Cardiac septum (tissue), 1 donor: ENCODE measurements around the gene NFIB. TPM values are rescaled to one million over a fixed set of nuclear protein-coding genes. Genes with fewer than 3 reads are reported as not detected.

ENCODE experiments used
- DNase-seq: peaks from one replicate; pipeline ENCODE4 v3.0.0-alpha.2; 2020; ENCODE audit warnings: low spot score
- intact Hi-C: fragments of 100-400 bp; cut with DNase I; formaldehyde crosslinking; loops from one replicate; pipeline ENCODE4 v1.14.0; 2022
- total RNA-seq: library from RNA; stranded (reverse); fragmentation: NEBNext Ultra II Directional; extraction: Animal tissue kit (Norgen Biotek cat#: 25700); gene quantifications from one replicate; pipeline ENCODE4 v1.2.1, GENCODE V29; 2021
- donor health status: DM: no; HTN: no; CAD: no.

NFIB gene
- total RNA-seq, 1 donor from 2014 or later, result 129 TPM

- DNase-seq, result no peak
- intact Hi-C loops, result loop anchor here (10.0 kb wide), 1 partner anchor 83 kb away; no protein-coding TSS in a partner anchor
These were observed 125.9 kb downstream of the NFIB start for GRCh38 chr9:14188011-14188410.

DNA sequence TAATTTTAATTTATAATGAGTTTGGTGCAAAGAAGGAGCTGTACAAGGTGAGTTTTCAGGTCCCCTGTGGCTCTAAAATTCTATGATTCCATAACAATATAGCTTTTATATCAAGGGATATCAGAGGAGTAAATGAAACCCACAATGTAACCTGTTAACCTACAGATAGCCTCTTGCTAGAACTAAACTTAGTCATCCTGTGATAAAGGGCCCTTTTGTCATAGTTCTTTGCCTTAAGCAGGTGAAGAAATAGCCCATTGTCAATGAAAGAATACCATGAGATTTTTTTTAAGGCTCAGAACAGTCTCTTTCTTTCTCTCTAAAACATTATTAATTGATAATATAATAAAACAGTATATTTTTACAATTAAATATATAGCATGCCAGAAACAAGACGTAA lies 127.8 kb downstream of the NFIB start:
- intact Hi-C loops, result loop anchor here (10.0 kb wide), 1 partner anchor 81 kb away; no protein-coding TSS in a partner anchor
- DNase-seq, result no peak

- intact Hi-C loops, result loop anchor here (10.0 kb wide), 1 partner anchor 80 kb away; no protein-coding TSS in a partner anchor
- DNase-seq, result no peak
These were observed 128.9 kb downstream of the NFIB start for GRCh38 chr9:14185016-14185415.

GRCh38 chr9:14183001-14183400 lies 130.9 kb downstream of the NFIB start:
- intact Hi-C loops, result loop anchor here (10.0 kb wide), 1 partner anchor 78 kb away; no protein-coding TSS in a partner anchor
- no peak for DNase-seq

- DNase-seq, result no peak
- intact Hi-C loops, result loop anchor here (10.0 kb wide), 1 partner anchor 76 kb away; no protein-coding TSS in a partner anchor
These were observed 132.9 kb downstream of the NFIB start for GRCh38 chr9:14180960-14181537.

GRCh38 chr9:14180093-14180959 lies 133.6 kb downstream of the NFIB start:
- intact Hi-C loops, result loop anchor here (10.0 kb wide), 1 partner anchor 76 kb away; no protein-coding TSS in a partner anchor
- no peak for DNase-seq

GRCh38 chr9:14179449-14179848 lies 134.5 kb downstream of the NFIB start:
- intact Hi-C loops, result no loop called here
- no peak for DNase-seq

- intact Hi-C loops, result no loop called here
- DNase-seq, result no peak
These were observed 138.2 kb downstream of the NFIB start for GRCh38 chr9:14175778-14176177.

- no peak for DNase-seq
These were observed 140.2 kb downstream of the NFIB start for GRCh38 chr9:14173713-14174112.

GRCh38 chr9:14170973-14171596 lies 142.9 kb downstream of the NFIB start:
- intact Hi-C loops, result no loop called here
- DNase-seq, result no peak

More at GRCh38 chr9:14173713-14174112, 140.2 kb downstream of the NFIB start:
- intact Hi-C loops, result no loop called here

DNA sequence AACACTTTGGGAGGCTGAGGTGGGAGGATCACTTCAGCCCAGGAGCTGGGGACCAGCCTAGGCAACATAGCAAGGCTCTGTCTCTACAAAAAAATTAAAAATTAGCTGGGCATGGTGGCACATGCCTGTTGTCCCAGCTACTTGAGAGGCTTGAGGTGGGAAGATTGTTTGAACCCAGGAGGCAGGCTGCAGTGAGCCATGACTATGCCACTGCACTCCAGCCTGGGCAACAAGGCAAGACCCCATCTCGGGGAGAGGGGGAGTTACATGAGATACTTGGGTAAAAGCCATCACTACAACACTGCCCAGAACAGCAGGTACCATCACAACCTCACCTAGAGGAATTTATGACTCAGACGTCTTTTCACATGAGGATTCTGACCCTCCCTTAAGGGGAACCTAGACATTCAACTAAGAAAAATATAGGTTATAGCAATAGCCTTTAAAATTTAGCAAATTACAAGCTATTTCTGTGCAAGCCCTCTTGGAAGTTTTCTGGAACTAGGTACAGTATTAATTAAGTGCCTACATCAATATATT lies 143.5 kb downstream of the NFIB start:
- intact Hi-C loops, result no loop called here
- DNase-seq, result no peak

DNA sequence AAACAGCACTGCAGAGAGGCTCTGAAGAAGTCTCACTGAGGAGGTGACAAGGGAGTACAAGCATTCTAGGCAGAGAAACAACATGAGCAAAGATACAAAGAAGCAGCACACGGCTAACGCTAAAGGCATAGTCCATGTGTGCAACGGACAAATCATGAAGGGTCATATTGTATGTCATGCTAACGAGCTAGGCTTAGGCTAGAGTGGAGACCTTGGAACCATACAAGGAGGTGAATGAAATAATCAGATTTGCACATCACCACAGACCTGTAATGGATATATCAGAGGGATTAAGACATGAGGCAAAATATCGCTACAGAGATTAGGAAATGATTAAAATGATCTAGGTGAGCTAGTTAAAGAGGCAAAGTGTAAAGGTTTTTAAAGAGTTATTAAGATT lies 145.6 kb downstream of the NFIB start:
- DNase-seq, result no peak
- intact Hi-C loops, result no loop called here

GRCh38 chr9:14165376-14166035 lies 148.4 kb downstream of the NFIB start:
- DNase-seq, result no peak
- intact Hi-C loops, result no loop called here

DNA sequence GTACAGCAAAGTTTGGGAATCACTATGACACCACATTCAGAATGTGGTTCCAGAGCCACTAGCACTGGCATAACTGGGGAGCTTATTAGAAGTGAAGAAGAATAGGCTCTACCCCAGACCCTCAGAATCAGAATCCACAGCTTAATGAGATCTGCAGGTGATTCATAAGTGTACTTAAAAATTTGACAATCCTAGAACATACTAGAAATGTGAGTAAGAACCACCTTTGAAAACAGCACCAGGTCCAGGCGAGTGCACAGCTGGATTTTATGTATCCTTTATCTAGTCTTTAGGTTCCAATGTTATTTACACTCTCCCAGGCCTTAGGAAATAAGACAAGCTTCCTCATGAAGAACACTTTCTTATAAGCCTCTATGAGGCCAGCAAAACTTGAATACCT lies 149.0 kb downstream of the NFIB start:
- intact Hi-C loops, result no loop called here
- DNase-seq, result no peak

GRCh38 chr9:14159440-14160216 lies 154.3 kb downstream of the NFIB start:
- no peak for DNase-seq
- intact Hi-C loops, result no loop called here

- intact Hi-C loops, result no loop called here
- DNase-seq, result no peak
These were observed 155.0 kb downstream of the NFIB start for GRCh38 chr9:14158916-14159315.

GRCh38 chr9:14158136-14158813 lies 155.7 kb downstream of the NFIB start:
- intact Hi-C loops, result no loop called here

DNA sequence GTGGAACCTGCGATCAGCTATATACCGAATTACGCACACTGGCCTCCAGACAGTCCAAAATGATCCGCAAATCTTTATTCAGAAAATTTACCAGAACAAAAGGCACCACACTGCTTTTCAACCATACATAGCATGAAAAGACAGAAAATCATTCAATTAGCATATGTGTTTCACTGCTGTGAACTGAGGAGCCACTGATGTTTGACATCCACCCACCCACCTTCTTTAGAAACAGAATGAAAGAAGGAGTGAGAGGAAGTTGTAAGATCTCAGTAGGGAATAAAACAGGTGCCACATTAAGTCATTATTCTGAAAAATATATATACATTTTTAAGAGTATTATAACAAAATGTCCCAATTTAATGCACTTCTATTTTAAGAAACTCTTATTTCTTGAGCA lies 156.8 kb downstream of the NFIB start:
- DNase-seq, result no peak
- intact Hi-C loops, result no loop called here

More at GRCh38 chr9:14158136-14158813, 155.7 kb downstream of the NFIB start:
- DNase-seq, result no peak
